SK-N-SH treated with all-trans-retinoic acid at 6 μM for 48 hours (cell line): Measurements from ENCODE around the gene UNC5C.

Experiments
- ATAC-seq: fragments of 200-7000 bp; cut with Tn5 transposase; 3 replicates; pipeline ENCODE4 v1.9.1; 2020; ENCODE audit warnings: mild to moderate bottlenecking, moderate library complexity
- ARNTL ChIP-seq: fragments of 450-650 bp; formaldehyde crosslinking; IDR thresholded peaks from 2 replicates; pipeline ENCODE4 v1.5.0; 2020; ENCODE audit warnings: low read depth, mild to moderate bottlenecking, moderate library complexity, borderline replicate concordance
- BACH2 ChIP-seq: fragments of 250-450 bp; sonication (Bioruptor Pico); IDR thresholded peaks from 2 replicates; pipeline ENCODE4 v1.9.0; 2021; ENCODE audit warnings: mild to moderate bottlenecking, borderline replicate concordance
- CSDC2 ChIP-seq: fragments of 250-450 bp; sonication (Bioruptor Pico); IDR thresholded peaks from 2 replicates; pipeline ENCODE4 v1.5.0; 2020; ENCODE audit warnings: mild to moderate bottlenecking, moderate library complexity
- CSRNP3 ChIP-seq: fragments of 250-450 bp; sonication (Bioruptor Pico); IDR thresholded peaks from 2 replicates; pipeline ENCODE4 v1.5.1; 2021; ENCODE audit warnings: mild to moderate bottlenecking, moderate library complexity
- ESRRG ChIP-seq: fragments of 250-450 bp; sonication (Bioruptor Pico); IDR thresholded peaks from 2 replicates; pipeline ENCODE4 v1.6.1; 2021; ENCODE audit warnings: mild to moderate bottlenecking
- GLIS3 ChIP-seq: fragments of 250-450 bp; sonication (Bioruptor Pico); IDR thresholded peaks from 2 replicates; pipeline ENCODE4 v1.5.0; 2020; ENCODE audit warnings: mild to moderate bottlenecking, moderate library complexity
- ISL1 ChIP-seq: fragments of 250-450 bp; sonication (Bioruptor Pico); IDR thresholded peaks from 2 replicates; pipeline ENCODE4 v2.1.2; 2022; ENCODE audit warnings: mild to moderate bottlenecking, moderate library complexity
- OSR1 ChIP-seq: fragments of 250-450 bp; sonication (Bioruptor Pico); IDR thresholded peaks from 2 replicates; pipeline ENCODE4 v1.8.0; 2022; ENCODE audit warnings: moderate library complexity, mild to moderate bottlenecking, inconsistent platforms
- PPARA ChIP-seq: fragments of 250-450 bp; sonication (Bioruptor Pico); IDR thresholded peaks from 2 replicates; pipeline ENCODE4 v1.5.0; 2020; ENCODE audit warnings: mild to moderate bottlenecking, borderline replicate concordance
- RARB ChIP-seq: fragments of 250-450 bp; sonication (Bioruptor Pico); IDR thresholded peaks from 2 replicates; pipeline ENCODE4 v1.8.0; 2021; ENCODE audit warnings: mild to moderate bottlenecking, moderate library complexity
- TCF4 ChIP-seq: fragments of 250-450 bp; sonication (Bioruptor Pico); IDR thresholded peaks from 2 replicates; pipeline ENCODE4 v1.8.0; 2021; ENCODE audit warnings: mild to moderate bottlenecking, moderate library complexity, borderline replicate concordance
- TOX ChIP-seq: fragments of 250-450 bp; sonication (Bioruptor Pico); IDR thresholded peaks from 2 replicates; pipeline ENCODE4 v1.8.0; 2021; ENCODE audit warnings: mild to moderate bottlenecking, moderate library complexity, borderline replicate concordance
- ZC3H10 ChIP-seq: fragments of 250-450 bp; sonication (Bioruptor Pico); IDR thresholded peaks from 2 replicates; pipeline ENCODE4 v1.5.1; 2021; ENCODE audit warnings: mild to moderate bottlenecking, moderate library complexity
- ZFP3 ChIP-seq: fragments of 250-450 bp; sonication (Bioruptor Pico); IDR thresholded peaks from 2 replicates; pipeline ENCODE4 v1.5.0; 2020; ENCODE audit warnings: mild to moderate bottlenecking, moderate library complexity
- ZNF565 ChIP-seq: fragments of 450-650 bp; formaldehyde crosslinking; conservative IDR thresholded peaks from 2 replicates; pipeline ENCODE4 v1.5.0; 2020; ENCODE audit warnings: low read depth, mild to moderate bottlenecking, moderate library complexity
- ZNF70 ChIP-seq: fragments of 450-650 bp; formaldehyde crosslinking; IDR thresholded peaks from 2 replicates; pipeline ENCODE4 v1.5.0; 2020; ENCODE audit warnings: mild to moderate bottlenecking, moderate library complexity
- TF ChIP-seq, protein P1 (sequence below): fragments of 250-450 bp; sonication (Bioruptor Pico); IDR thresholded peaks from 2 replicates; pipeline ENCODE4 v1.8.0; 2020; ENCODE audit warnings: mild to moderate bottlenecking, moderate library complexity, borderline replicate concordance
- TF ChIP-seq, protein P2 (sequence below): fragments of 250-450 bp; sonication (Bioruptor Pico); IDR thresholded peaks from 2 replicates; pipeline ENCODE4 v1.5.0; 2020; ENCODE audit warnings: mild to moderate bottlenecking, moderate library complexity
- TF ChIP-seq, protein P3 (sequence below): fragments of 250-450 bp; sonication (Bioruptor Pico); IDR thresholded peaks from 2 replicates; pipeline ENCODE4 v1.5.1; 2020; ENCODE audit warnings: low read depth, mild to moderate bottlenecking, moderate library complexity

Gene UNC5C

GRCh38 chr4:95528388-95528948, 20.3 kb downstream of the UNC5C start:
- peak; percentile 84 for ATAC-seq
- TF ChIP-seq RARB (no peak), CSRNP3 (no peak), BACH2 (CRISPR knock-in tag) (no peak), CSDC2 (CRISPR knock-in tag) (no peak), ZNF70 (CRISPR knock-in tag) (no peak), ZNF565 (CRISPR knock-in tag) (no peak), ZFP3 (CRISPR knock-in tag) (no peak), PPARA (CRISPR knock-in tag) (no peak)
- TF ChIP-seq, protein P1, sequence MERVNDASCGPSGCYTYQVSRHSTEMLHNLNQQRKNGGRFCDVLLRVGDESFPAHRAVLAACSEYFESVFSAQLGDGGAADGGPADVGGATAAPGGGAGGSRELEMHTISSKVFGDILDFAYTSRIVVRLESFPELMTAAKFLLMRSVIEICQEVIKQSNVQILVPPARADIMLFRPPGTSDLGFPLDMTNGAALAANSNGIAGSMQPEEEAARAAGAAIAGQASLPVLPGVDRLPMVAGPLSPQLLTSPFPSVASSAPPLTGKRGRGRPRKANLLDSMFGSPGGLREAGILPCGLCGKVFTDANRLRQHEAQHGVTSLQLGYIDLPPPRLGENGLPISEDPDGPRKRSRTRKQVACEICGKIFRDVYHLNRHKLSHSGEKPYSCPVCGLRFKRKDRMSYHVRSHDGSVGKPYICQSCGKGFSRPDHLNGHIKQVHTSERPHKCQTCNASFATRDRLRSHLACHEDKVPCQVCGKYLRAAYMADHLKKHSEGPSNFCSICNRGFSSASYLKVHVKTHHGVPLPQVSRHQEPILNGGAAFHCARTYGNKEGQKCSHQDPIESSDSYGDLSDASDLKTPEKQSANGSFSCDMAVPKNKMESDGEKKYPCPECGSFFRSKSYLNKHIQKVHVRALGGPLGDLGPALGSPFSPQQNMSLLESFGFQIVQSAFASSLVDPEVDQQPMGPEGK (CRISPR knock-in tag), result no peak
- TF ChIP-seq, protein P2, sequence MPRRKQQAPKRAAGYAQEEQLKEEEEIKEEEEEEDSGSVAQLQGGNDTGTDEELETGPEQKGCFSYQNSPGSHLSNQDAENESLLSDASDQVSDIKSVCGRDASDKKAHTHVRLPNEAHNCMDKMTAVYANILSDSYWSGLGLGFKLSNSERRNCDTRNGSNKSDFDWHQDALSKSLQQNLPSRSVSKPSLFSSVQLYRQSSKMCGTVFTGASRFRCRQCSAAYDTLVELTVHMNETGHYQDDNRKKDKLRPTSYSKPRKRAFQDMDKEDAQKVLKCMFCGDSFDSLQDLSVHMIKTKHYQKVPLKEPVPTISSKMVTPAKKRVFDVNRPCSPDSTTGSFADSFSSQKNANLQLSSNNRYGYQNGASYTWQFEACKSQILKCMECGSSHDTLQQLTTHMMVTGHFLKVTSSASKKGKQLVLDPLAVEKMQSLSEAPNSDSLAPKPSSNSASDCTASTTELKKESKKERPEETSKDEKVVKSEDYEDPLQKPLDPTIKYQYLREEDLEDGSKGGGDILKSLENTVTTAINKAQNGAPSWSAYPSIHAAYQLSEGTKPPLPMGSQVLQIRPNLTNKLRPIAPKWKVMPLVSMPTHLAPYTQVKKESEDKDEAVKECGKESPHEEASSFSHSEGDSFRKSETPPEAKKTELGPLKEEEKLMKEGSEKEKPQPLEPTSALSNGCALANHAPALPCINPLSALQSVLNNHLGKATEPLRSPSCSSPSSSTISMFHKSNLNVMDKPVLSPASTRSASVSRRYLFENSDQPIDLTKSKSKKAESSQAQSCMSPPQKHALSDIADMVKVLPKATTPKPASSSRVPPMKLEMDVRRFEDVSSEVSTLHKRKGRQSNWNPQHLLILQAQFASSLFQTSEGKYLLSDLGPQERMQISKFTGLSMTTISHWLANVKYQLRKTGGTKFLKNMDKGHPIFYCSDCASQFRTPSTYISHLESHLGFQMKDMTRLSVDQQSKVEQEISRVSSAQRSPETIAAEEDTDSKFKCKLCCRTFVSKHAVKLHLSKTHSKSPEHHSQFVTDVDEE (CRISPR knock-in tag), result no peak

GRCh38 chr4:95526075-95526474, 22.7 kb downstream of the UNC5C start:
- no peak for ATAC-seq
- TF ChIP-seq ARNTL (CRISPR knock-in tag) (no peak), ISL1 (CRISPR knock-in tag) (peak; percentile 72), GLIS3 (CRISPR knock-in tag) (no peak)

- peak; percentile 8; the same call in 2 of the 3 replicates for ATAC-seq
- no peak for TF ChIP-seq ESRRG (CRISPR knock-in tag)
- TF ChIP-seq, protein P2 (CRISPR knock-in tag), result no peak
- no peak for TF ChIP-seq ZC3H10
- no peak for TF ChIP-seq ZNF565 (CRISPR knock-in tag)
- no peak for TF ChIP-seq PPARA (CRISPR knock-in tag)
- no peak for TF ChIP-seq CSDC2 (CRISPR knock-in tag)
- no peak for TF ChIP-seq TOX (CRISPR knock-in tag)
These were observed 24.0 kb downstream of the UNC5C start for GRCh38 chr4:95524729-95525128.

- peak; percentile 5; the same call in 2 of the 3 replicates for ATAC-seq
- TF ChIP-seq, protein P1 (CRISPR knock-in tag), result no peak
- TF ChIP-seq ZC3H10 (no peak), OSR1 (CRISPR knock-in tag) (no peak), GLIS3 (CRISPR knock-in tag) (peak; percentile 24; the same call in 1 of the 2 replicates), ZNF565 (CRISPR knock-in tag) (no peak), ISL1 (CRISPR knock-in tag) (peak; percentile 84), ZNF70 (CRISPR knock-in tag) (0 out of 2 replicates have a peak, but pooled peaks have one; percentile 7), CSDC2 (CRISPR knock-in tag) (no peak), ESRRG (CRISPR knock-in tag) (no peak), TOX (CRISPR knock-in tag) (no peak), TCF4 (CRISPR knock-in tag) (peak; percentile 83; the same call in 1 of the 2 replicates)
- TF ChIP-seq, protein P3, sequence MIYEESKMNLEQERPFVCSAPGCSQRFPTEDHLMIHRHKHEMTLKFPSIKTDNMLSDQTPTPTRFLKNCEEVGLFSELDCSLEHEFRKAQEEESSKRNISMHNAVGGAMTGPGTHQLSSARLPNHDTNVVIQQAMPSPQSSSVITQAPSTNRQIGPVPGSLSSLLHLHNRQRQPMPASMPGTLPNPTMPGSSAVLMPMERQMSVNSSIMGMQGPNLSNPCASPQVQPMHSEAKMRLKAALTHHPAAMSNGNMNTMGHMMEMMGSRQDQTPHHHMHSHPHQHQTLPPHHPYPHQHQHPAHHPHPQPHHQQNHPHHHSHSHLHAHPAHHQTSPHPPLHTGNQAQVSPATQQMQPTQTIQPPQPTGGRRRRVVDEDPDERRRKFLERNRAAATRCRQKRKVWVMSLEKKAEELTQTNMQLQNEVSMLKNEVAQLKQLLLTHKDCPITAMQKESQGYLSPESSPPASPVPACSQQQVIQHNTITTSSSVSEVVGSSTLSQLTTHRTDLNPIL (CRISPR knock-in tag), result no peak
These were observed 24.6 kb downstream of the UNC5C start for GRCh38 chr4:95524184-95524583.
